Fibroblast of the aortic adventitia (primary cell): ENCODE results near the gene CATSPERZ. TPM values are rescaled to one million over a fixed set of nuclear protein-coding genes. Genes with fewer than 3 reads are reported as not detected.

Experiments
- DNase-seq: peaks from one replicate; pipeline ENCODE4 v3.0.0-alpha.2; 2010; ENCODE audit warnings: low read depth
- H3K4me3 ChIP-seq: 2 replicates; pipeline ENCODE4 v1.5.1; 2011; ENCODE audit warnings: low read depth, mild to moderate bottlenecking, control low read depth, low read length, moderate library complexity
- total RNA-seq: library from RNA; depleted of rRNA; stranded (reverse); fragments of >200 nt; gene quantifications from 2 replicates; pipeline ENCODE4 v1.2.3, GENCODE V29; 2012; ENCODE audit warnings: low replicate concordance
- TF ChIP-seq, protein P1 (sequence below): IDR thresholded peaks from 2 replicates; pipeline ENCODE4 v1.5.1; 2011; ENCODE audit warnings: mild to moderate bottlenecking, low read length, control low read depth, inconsistent platforms; ENCODE audit not compliant: insufficient read depth

The CATSPERZ gene
- total RNA-seq, 1 donor: not detected

DNA sequence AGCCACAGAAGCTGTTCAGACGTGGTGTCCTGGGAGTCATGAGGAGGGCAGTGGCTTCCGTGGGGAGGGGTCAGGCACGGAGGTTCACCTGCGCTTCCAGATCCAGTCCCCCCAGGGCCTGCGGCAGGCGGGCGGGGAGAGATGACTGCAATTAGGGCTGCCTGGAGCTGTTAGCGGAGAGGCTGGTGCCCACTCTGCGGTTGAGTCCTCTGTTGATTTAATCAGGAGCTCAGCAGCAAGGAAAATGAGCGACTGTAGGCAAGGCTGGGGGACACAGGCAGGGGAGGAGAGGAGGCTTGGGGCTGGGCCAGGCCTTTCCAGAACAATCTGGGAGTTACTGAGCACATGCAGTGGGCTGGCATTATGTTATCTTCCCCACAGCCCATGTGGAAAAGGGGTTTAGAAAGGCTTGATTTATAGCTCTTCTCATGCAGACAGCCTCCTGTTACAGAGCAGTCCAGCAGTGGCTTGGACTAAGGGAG lies 35.7 kb upstream of the CATSPERZ start:
- TF ChIP-seq, protein P1, sequence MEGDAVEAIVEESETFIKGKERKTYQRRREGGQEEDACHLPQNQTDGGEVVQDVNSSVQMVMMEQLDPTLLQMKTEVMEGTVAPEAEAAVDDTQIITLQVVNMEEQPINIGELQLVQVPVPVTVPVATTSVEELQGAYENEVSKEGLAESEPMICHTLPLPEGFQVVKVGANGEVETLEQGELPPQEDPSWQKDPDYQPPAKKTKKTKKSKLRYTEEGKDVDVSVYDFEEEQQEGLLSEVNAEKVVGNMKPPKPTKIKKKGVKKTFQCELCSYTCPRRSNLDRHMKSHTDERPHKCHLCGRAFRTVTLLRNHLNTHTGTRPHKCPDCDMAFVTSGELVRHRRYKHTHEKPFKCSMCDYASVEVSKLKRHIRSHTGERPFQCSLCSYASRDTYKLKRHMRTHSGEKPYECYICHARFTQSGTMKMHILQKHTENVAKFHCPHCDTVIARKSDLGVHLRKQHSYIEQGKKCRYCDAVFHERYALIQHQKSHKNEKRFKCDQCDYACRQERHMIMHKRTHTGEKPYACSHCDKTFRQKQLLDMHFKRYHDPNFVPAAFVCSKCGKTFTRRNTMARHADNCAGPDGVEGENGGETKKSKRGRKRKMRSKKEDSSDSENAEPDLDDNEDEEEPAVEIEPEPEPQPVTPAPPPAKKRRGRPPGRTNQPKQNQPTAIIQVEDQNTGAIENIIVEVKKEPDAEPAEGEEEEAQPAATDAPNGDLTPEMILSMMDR: no peak
- H3K4me3 ChIP-seq: no peak overlapping the region
- no peak for DNase-seq

DNA sequence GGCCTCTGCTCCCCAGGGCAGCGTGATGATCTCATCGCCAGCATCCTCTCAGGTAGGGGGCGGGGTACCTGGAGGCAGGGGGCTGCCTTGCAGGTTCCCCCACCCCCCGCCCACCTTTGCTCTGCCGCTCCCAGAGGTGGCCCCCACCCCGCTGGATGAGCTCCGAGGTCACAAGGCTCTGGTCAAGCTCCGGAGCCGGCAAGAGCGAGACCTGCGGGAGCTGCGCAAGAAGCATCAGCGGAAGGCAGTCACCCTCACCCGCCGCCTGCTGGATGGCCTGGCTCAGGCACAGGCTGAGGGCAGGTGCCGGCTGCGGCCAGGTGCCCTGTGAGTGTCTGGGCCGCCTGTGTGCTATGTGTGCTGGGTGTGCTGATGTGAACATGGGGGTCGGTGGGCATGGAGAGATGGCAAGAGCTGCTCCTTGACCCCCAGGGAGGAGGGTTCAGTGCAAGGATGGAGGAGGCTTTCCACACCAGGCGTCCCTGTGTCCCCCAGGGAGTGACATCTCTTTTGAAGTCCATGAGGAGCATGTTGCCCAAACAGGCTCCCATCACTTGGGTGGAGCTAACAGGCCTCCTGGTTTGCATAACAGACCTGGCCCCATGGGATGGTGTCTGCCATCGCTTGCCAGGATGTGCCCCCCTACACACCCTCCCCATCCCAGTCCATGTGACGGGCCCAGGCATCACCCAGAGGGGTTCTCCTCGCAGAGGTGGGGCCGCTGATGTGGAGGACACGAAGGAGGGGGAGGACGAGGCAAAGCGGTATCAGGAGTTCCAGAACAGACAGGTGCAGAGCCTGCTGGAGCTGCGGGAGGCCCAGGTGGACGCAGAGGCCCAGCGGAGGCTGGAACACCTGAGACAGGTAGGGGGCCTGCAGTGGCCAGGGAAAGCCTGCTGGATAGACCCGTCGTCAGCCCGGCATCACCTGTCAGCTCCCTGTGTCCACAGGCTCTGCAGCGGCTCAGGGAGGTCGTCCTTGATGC lies 34.7 kb upstream of the CATSPERZ start:
- TF ChIP-seq, protein P1: no peak
- DNase-seq: no peak
- H3K4me3 ChIP-seq: no peak overlapping the region

- no peak overlapping the region for H3K4me3 ChIP-seq
- TF ChIP-seq, protein P1: no peak
- DNase-seq: no peak
These were observed 33.8 kb upstream of the CATSPERZ start for GRCh38 chr11:64266339-64266738.

GRCh38 chr11:64267207-64267945 lies 32.8 kb upstream of the CATSPERZ start:
- H3K4me3 ChIP-seq: no peak overlapping the region
- TF ChIP-seq, protein P1: no peak
- DNase-seq: peak; percentile 39

GRCh38 chr11:64268025-64268892 lies 31.9 kb upstream of the CATSPERZ start:
- peak overlapping the region; percentile 70 for H3K4me3 ChIP-seq
- TF ChIP-seq, protein P1: peak; percentile 18
- peak; percentile 86 for DNase-seq
